Smooth muscle cell (in vitro differentiated cells): ENCODE measurements around the gene SMPD3. TPM values are rescaled to one million over a fixed set of nuclear protein-coding genes. Genes with fewer than 3 reads are reported as not detected.

Experiments
- DNase-seq: peaks from one replicate; lab custom pipeline; 2025; ENCODE audit not compliant: unreplicated experiment; lab: John Stamatoyannopoulos, UW
- H2AFZ ChIP-seq: fragments of 200-600 bp; sonication (generic); 2 replicates; pipeline ENCODE4 v1.6.0; 2016; ENCODE audit warnings: antibody characterized with exemption, low read depth, mild to moderate bottlenecking
- H3F3A ChIP-seq: fragments of 200-600 bp; sonication (generic); 2 replicates; pipeline ENCODE4 v1.6.0; 2017; ENCODE audit warnings: antibody characterized with exemption, low read depth
- H3K27ac ChIP-seq: fragments of 200-600 bp; sonication (generic); 2 replicates; pipeline ENCODE4 v1.5.1; 2016; ENCODE audit warnings: low read depth, mild to moderate bottlenecking
- H3K27me3 ChIP-seq: fragments of 200-600 bp; sonication (generic); 2 replicates; pipeline ENCODE4 v1.6.1; 2016; ENCODE audit warnings: low read depth, mild to moderate bottlenecking
- H3K36me3 ChIP-seq: fragments of 200-600 bp; sonication (generic); 2 replicates; pipeline ENCODE4 v1.5.1; 2016; ENCODE audit warnings: low read depth
- H3K4me1 ChIP-seq: fragments of 200-600 bp; sonication (generic); 2 replicates; pipeline ENCODE4 v1.5.1; 2016; ENCODE audit warnings: low read depth
- H3K4me2 ChIP-seq: fragments of 200-600 bp; sonication (generic); 2 replicates; pipeline ENCODE4 v1.6.0; 2016; ENCODE audit warnings: mild to moderate bottlenecking
- H3K4me3 ChIP-seq: fragments of 200-600 bp; sonication (generic); 2 replicates; pipeline ENCODE4 v1.5.1; 2016; ENCODE audit warnings: mild to moderate bottlenecking
- H3K79me2 ChIP-seq: fragments of 200-600 bp; sonication (generic); 2 replicates; pipeline ENCODE4 v1.6.0; 2016; ENCODE audit warnings: low read depth, mild to moderate bottlenecking
- H3K9ac ChIP-seq: fragments of 200-600 bp; sonication (generic); 2 replicates; pipeline ENCODE4 v1.6.0; 2016; ENCODE audit warnings: low read depth
- H3K9me3 ChIP-seq: fragments of 200-600 bp; sonication (generic); replicated peaks from 2 replicates; pipeline ENCODE4 v1.5.1; 2016; ENCODE audit warnings: low read depth
- H4K20me1 ChIP-seq: fragments of 200-600 bp; sonication (generic); 2 replicates; pipeline ENCODE4 v1.6.0; 2016; ENCODE audit warnings: low read depth
- CTCF ChIP-seq: fragments of 200-600 bp; sonication (generic); IDR thresholded peaks from 2 replicates; pipeline ENCODE4 v1.5.1; 2017; ENCODE audit warnings: borderline replicate concordance, mild to moderate bottlenecking, antibody characterized with exemption; ENCODE audit not compliant: insufficient read depth, poor library complexity, severe bottlenecking
- WGBS: methylation state at CpG from one replicate; pipeline ENCODE4 v1.1.7; 2016; ENCODE audit warnings: low lambda C conversion rate; 5-methylcytosine and 5-hydroxymethylcytosine counted together
- polyA plus RNA-seq: library from polyadenylated mRNA; unstranded; fragments of >200 nt; fragmentation: Nextera tagmentation; extraction: Ambion mirVana; gene quantifications from 2 replicates; pipeline ENCODE4 v1.2.1, GENCODE V29; 2016
- total RNA-seq: library from RNA; depleted of rRNA; stranded (reverse); fragments of >200 nt; gene quantifications from 2 replicates; pipeline ENCODE4 v1.2.3, GENCODE V29; 2014

SMPD3 gene
- total and polyA plus RNA-seq, 2 experiments from 2014 or later = 0.63 to 0.73 TPM

GRCh38 chr16:68455631-68456030, 7.3 kb upstream of the SMPD3 start:
- Histone ChIP-seq H3F3A (no peaks in the 10 kb centered on the region), H3K79me2 (no peaks in the 10 kb centered on the region), H3K27me3 (no peaks in the 10 kb centered on the region), H3K4me3 (no peak overlapping the region), H3K27ac (no peak overlapping the region), H2AFZ (no peak overlapping the region), H3K9ac (no peak overlapping the region), H3K36me3 (no peaks in the 10 kb centered on the region), H3K9me3 (no peaks in the 10 kb centered on the region), H3K4me1 (no peaks in the 10 kb centered on the region), H3K4me2 (no peak overlapping the region), H4K20me1 (no peaks in the 10 kb centered on the region)
- 93% methylated on average over 3 of the region's 3 CpGs for WGBS
- no peak for DNase-seq
- no peak for TF ChIP-seq CTCF

- H3K9me3 ChIP-seq = no peaks in the 10 kb centered on the region
- no peak overlapping the region for H3K4me3 ChIP-seq
- H3K27me3 ChIP-seq = no peaks in the 10 kb centered on the region
- no peak for TF ChIP-seq CTCF
- no peak overlapping the region for H3K9ac ChIP-seq
- no peak for DNase-seq
- WGBS = 80% methylated on average over 5 of the region's 5 CpGs
- no peak overlapping the region for H3K4me2 ChIP-seq
- H2AFZ ChIP-seq = no peak overlapping the region
- H4K20me1 ChIP-seq = no peaks in the 10 kb centered on the region
- no peaks in the 10 kb centered on the region for H3K36me3 ChIP-seq
- H3F3A ChIP-seq = no peaks in the 10 kb centered on the region
- no peaks in the 10 kb centered on the region for H3K4me1 ChIP-seq
- no peaks in the 10 kb centered on the region for H3K79me2 ChIP-seq
- no peak overlapping the region for H3K27ac ChIP-seq
Observed at GRCh38 chr16:68454920-68455435, 6.7 kb upstream of the SMPD3 start.

GRCh38 chr16:68453816-68454215, 5.5 kb upstream of the SMPD3 start:
- DNase-seq = no peak
- no peaks in the 10 kb centered on the region for H3K9me3 ChIP-seq
- no peaks in the 10 kb centered on the region for H4K20me1 ChIP-seq
- H3K27me3 ChIP-seq = no peaks in the 10 kb centered on the region
- no peak overlapping the region for H3K4me2 ChIP-seq
- 93% methylated on average over 2 of the region's 2 CpGs for WGBS
- no peak overlapping the region for H3K4me3 ChIP-seq
- H3K27ac ChIP-seq = no peak overlapping the region
- H3K79me2 ChIP-seq = no peaks in the 10 kb centered on the region
- no peaks in the 10 kb centered on the region for H3K4me1 ChIP-seq
- no peaks in the 10 kb centered on the region for H3K36me3 ChIP-seq
- no peak for TF ChIP-seq CTCF
- H2AFZ ChIP-seq = no peak overlapping the region
- H3K9ac ChIP-seq = no peak overlapping the region
- H3F3A ChIP-seq = no peaks in the 10 kb centered on the region

GRCh38 chr16:68452176-68452575, 3.9 kb upstream of the SMPD3 start:
- TF ChIP-seq CTCF = no peak
- Histone ChIP-seq H3K4me1 (no peaks in the 10 kb centered on the region), H3K27ac (no peak overlapping the region)

More at GRCh38 chr16:68452176-68452575, 3.9 kb upstream of the SMPD3 start:
- Histone ChIP-seq H3K4me3 (no peak overlapping the region), H3K9ac (no peak overlapping the region), H3F3A (no peaks in the 10 kb centered on the region), H3K36me3 (no peaks in the 10 kb centered on the region), H3K27me3 (peaks cover 2% of the 10 kb centered on the region), H4K20me1 (no peaks in the 10 kb centered on the region), H3K9me3 (no peaks in the 10 kb centered on the region), H2AFZ (no peak overlapping the region), H3K79me2 (no peaks in the 10 kb centered on the region), H3K4me2 (no peak overlapping the region)
- no peak for DNase-seq
- 11% methylated on average over 1 of the region's 1 CpG for WGBS
